Tibial nerve (tissue), 4 donors: ENCODE results near the gene TSGA10. TPM values are rescaled to one million over a fixed set of nuclear protein-coding genes. Genes with fewer than 3 reads are reported as not detected.
A peak's percentile ranks its signal among the peaks of the same experiment; 100 is the strongest.
"Not testable (repeated sequence)": the region's sequence is repeated elsewhere in the genome, so short reads cannot be mapped to it uniquely, and the experiment has no call there.

Experiments
- DNase-seq, 2 donors: peaks; one replicate each; pipeline ENCODE4 v3.0.0-alpha.2; 2019; ENCODE audit warnings: low spot score in 2 of 2
- H3K27ac ChIP-seq, 4 donors: fragments of 200-600 bp; sonication (generic) in 3 of 4; one replicate each; pipeline ENCODE4 v1.5.1; 2017 to 2019; ENCODE audit warnings: mild to moderate bottlenecking in 1 of 4
- H3K27me3 ChIP-seq, 2 donors: fragments of 200-600 bp; sonication (generic) in 1 of 2; one replicate each; pipeline versions ENCODE4 v1.5.1 to v1.6.0; 2017 to 2019
- H3K36me3 ChIP-seq, 3 donors: fragments of 200-600 bp; sonication (generic); one replicate each; pipeline ENCODE4 v1.5.1; 2018 to 2019
- H3K4me1 ChIP-seq, 4 donors: fragments of 200-600 bp; sonication (generic) in 3 of 4; one replicate each; pipeline ENCODE4 v1.5.1; 2017 to 2019
- H3K4me3 ChIP-seq, 4 donors: fragments of 200-600 bp; sonication (generic) in 3 of 4; one replicate each; pipeline ENCODE4 v1.5.1; 2017 to 2019; ENCODE audit warnings: mild to moderate bottlenecking in 1 of 4, moderate library complexity in 1 of 4
- H3K9me3 ChIP-seq, 4 donors: fragments of 200-600 bp; sonication (generic) in 3 of 4; one replicate each; pipeline ENCODE4 v1.5.1; 2017 to 2019
- EP300 ChIP-seq, 2 donors: sonication (generic); formaldehyde crosslinking; IDR thresholded peaks; one replicate each; pipeline ENCODE4 v1.6.1; 2017; ENCODE audit warnings: antibody characterized with exemption in 2 of 2, mild to moderate bottlenecking in 1 of 2
- POLR2A ChIP-seq, 2 donors: fragments of 450-650 bp; IDR thresholded peaks; one replicate each; pipeline ENCODE4 v1.6.1; 2017; ENCODE audit warnings: antibody characterized with exemption in 2 of 2, mild to moderate bottlenecking in 2 of 2, moderate library complexity in 2 of 2
- WGBS, 2 donors: methylation state at CpG; one replicate each; pipeline ENCODE4 v1.1.5; 2018; 5-methylcytosine and 5-hydroxymethylcytosine counted together
- total RNA-seq, 4 donors: library from RNA; depleted of rRNA; stranded (reverse); fragments of >200 nt; gene quantifications; one replicate each; pipeline ENCODE4 v1.1.0, GENCODE V29; 2016
- TF ChIP-seq, protein P1 (sequence below), 5 experiments: fragments of 200-600 bp in 3 of 5; fragments of 450-650 bp in 2 of 5; sonication (generic) in 3 of 5; IDR thresholded peaks; one replicate each; pipeline ENCODE4 v1.5.1; 2016 to 2019; ENCODE audit warnings: antibody characterized with exemption in 5 of 5, mild to moderate bottlenecking in 3 of 5, moderate library complexity in 2 of 5

TSGA10 gene
- 10 to 100 TPM in 2 of 4 donors, 1 to 10 TPM in 2; 6.5 to 12.9 (median 10.0) TPM for total RNA-seq

DNA sequence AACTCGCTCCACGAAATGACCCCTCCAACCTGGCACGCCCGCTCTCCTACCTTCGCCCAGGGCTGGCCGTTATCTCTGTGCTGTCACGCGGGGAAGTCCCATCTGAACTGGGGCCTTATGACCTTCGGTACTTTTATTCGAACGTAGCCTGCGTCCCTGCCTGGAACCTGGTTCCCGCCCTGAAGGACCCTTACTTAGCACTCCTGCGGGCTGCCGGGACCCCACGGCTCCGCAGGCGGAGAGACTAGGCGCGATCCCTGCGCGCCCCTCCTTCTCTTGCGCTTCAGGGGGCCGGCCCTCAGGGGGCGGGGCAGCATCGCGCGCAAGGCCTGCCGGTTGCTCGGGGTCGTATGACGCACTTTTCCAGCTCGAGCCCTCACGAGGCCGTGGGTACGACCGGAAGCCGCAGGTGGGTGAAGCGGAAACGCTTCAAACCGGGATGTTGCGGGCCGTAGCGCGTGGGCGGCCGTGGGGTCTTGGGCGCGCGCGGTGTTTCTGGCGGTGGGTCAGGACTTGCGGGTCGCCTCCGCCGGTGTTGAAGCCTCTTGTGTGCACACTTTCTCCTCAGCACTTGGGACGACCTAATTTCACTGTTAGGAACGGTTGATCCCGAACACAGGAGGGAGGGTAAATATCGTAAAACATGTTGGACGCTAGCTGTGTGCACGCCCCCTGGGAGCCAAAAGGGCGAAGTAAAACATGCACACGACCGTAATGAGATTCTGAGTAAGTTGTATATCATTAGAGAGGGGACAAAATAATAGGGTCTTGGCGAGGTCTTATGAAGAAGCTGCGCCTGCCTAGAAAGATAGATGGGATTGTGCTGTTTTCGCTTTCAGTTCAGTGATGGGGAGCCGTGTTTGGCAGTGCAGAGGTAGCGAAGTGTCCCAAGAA, at the start of gene TSGA10, which contains the start of gene LIPT1:
TSS of gene TSGA10 (minus strand) at position 300 of the 894 bp plus-strand sequence. CDS start 45,503 bp downstream, outside the sequence.
TSS of gene LIPT1 (plus strand) at position 325 of the 894 bp plus-strand sequence. CDS start 6,991 bp downstream, outside the sequence.
- H3K36me3 ChIP-seq: peaks cover 0 to 26% (median 0%) of the 10 kb centered on the region in 3 donors
- H3K27me3 ChIP-seq: no peaks in the 10 kb centered on the region
- WGBS, 2 donors: 0 to 1% methylated on average over 33 to 64 of the region's 70 CpGs
- peak; percentile 81 to 82 for DNase-seq
- peak within 1 kb of the TSS; percentile 61 to 93 (median 76) for H3K4me3 ChIP-seq
- H3K27ac ChIP-seq: peak within 1 kb of the TSS; percentile 80 to 95 (median 92)
- H3K4me1 ChIP-seq: peaks cover 0 to 26% (median 11%) of the 10 kb centered on the region in 4 donors
- TF ChIP-seq, protein P1, sequence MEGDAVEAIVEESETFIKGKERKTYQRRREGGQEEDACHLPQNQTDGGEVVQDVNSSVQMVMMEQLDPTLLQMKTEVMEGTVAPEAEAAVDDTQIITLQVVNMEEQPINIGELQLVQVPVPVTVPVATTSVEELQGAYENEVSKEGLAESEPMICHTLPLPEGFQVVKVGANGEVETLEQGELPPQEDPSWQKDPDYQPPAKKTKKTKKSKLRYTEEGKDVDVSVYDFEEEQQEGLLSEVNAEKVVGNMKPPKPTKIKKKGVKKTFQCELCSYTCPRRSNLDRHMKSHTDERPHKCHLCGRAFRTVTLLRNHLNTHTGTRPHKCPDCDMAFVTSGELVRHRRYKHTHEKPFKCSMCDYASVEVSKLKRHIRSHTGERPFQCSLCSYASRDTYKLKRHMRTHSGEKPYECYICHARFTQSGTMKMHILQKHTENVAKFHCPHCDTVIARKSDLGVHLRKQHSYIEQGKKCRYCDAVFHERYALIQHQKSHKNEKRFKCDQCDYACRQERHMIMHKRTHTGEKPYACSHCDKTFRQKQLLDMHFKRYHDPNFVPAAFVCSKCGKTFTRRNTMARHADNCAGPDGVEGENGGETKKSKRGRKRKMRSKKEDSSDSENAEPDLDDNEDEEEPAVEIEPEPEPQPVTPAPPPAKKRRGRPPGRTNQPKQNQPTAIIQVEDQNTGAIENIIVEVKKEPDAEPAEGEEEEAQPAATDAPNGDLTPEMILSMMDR (IDR thresholded peaks at IDR 0.05): peak in 2 of 5 experiments; percentile 28 to 41
- TF ChIP-seq EP300 (IDR thresholded peaks at IDR 0.05): peak; percentile 94 to 99
- peak; percentile 83 to 88 for TF ChIP-seq POLR2A (IDR thresholded peaks at IDR 0.05)
- no peaks in the 10 kb centered on the region for H3K9me3 ChIP-seq

- no peak for DNase-seq
- Histone ChIP-seq H3K4me1 (no peaks in the 10 kb centered on the region), H3K27me3 (no peaks in the 10 kb centered on the region), H3K36me3 (peaks cover 0 to 27% (median 0%) of the 10 kb centered on the region in 3 donors), H3K9me3 (no peaks in the 10 kb centered on the region), H3K27ac (no peak overlapping the region), H3K4me3 (no peak overlapping the region)
- no peak for TF ChIP-seq POLR2A (IDR thresholded peaks at IDR 0.05)
- TF ChIP-seq, protein P1 (IDR thresholded peaks at IDR 0.05): peak in 1 of 5 experiments; percentile 7
- WGBS, 2 donors: 88 to 94% methylated on average over 4 of the region's 4 CpGs
These were observed 47.4 kb upstream of the TSGA10 start for GRCh38 chr2:99201959-99202678.

- TF ChIP-seq POLR2A (IDR thresholded peaks at IDR 0.05) (no peak), EP300 (IDR thresholded peaks at IDR 0.05) (no peak)
- TF ChIP-seq, protein P1 (IDR thresholded peaks at IDR 0.05): no peak
- H3K27me3 ChIP-seq: no peaks in the 10 kb centered on the region
- H3K27ac ChIP-seq: no peak overlapping the region
- no peaks in the 10 kb centered on the region for H3K4me1 ChIP-seq
- no peak for DNase-seq
- H3K4me3 ChIP-seq: no peak overlapping the region
- 92 to 93% methylated on average over 7 of the region's 7 CpGs for WGBS, 2 donors
- H3K36me3 ChIP-seq: peaks cover 0 to 46% (median 2%) of the 10 kb centered on the region in 3 donors
- no peaks in the 10 kb centered on the region for H3K9me3 ChIP-seq
These were observed 45.5 kb upstream of the TSGA10 start for GRCh38 chr2:99200076-99200800.

- no peaks in the 10 kb centered on the region for H3K4me1 ChIP-seq
These were observed 43.5 kb upstream of the TSGA10 start for GRCh38 chr2:99198103-99198841.

GRCh38 chr2:99192364-99192763, 37.6 kb upstream of the TSGA10 start:
- H3K36me3 ChIP-seq: peaks cover 0 to 95% (median 2%) of the 10 kb centered on the region in 3 donors
- not testable (repeated sequence) for H3K27me3 ChIP-seq, H3K4me1 ChIP-seq, DNase-seq, H3K9me3 ChIP-seq, H3K4me3 ChIP-seq, H3K27ac ChIP-seq
- WGBS, 2 donors: 99 to 100% methylated on average over 4 of the region's 4 CpGs

More at GRCh38 chr2:99198103-99198841, 43.5 kb upstream of the TSGA10 start:
- no peak for DNase-seq
- Histone ChIP-seq H3K9me3 (no peaks in the 10 kb centered on the region), H3K4me3 (no peak overlapping the region), H3K27me3 (no peaks in the 10 kb centered on the region), H3K36me3 (peaks cover 0 to 64% (median 2%) of the 10 kb centered on the region in 3 donors), H3K27ac (no peak overlapping the region)
- 83 to 91% methylated on average over 6 of the region's 6 CpGs for WGBS, 2 donors
- TF ChIP-seq POLR2A (IDR thresholded peaks at IDR 0.05) (no peak), EP300 (IDR thresholded peaks at IDR 0.05) (no peak)
- TF ChIP-seq, protein P1 (IDR thresholded peaks at IDR 0.05): no peak
